NT2/D1 (cell line): ENCODE data around the gene ELMO1.

Experiments used
- SUZ12 ChIP-seq: IDR thresholded peaks from 2 replicates; pipeline ENCODE4 v1.6.1; 2011; ENCODE audit not compliant: insufficient read length, insufficient read depth; ENCODE audit errors: extremely low read depth
- YY1 ChIP-seq: IDR thresholded peaks from 2 replicates; pipeline ENCODE4 v1.6.1; 2011; ENCODE audit not compliant: insufficient read length, insufficient read depth
- ZNF274 ChIP-seq: IDR thresholded peaks from 2 replicates; pipeline ENCODE4 v1.6.1; 2011; ENCODE audit warnings: mild to moderate bottlenecking, low read depth, low read length

GRCh38 chr7:37256631-37257030, 192.0 kb downstream of the ELMO1 start:
- TF ChIP-seq SUZ12 (no peak), ZNF274 (no peak), YY1 (no peak)
